Mononuclear cell (primary cell): Measurements from ENCODE around the gene ZNF598. TPM values are rescaled to one million over a fixed set of nuclear protein-coding genes. Genes with fewer than 3 reads are reported as not detected.

Source experiments
- H3K27me3 ChIP-seq: 2 replicates; pipeline ENCODE4 v1.6.0; 2011; ENCODE audit warnings: low read length, control low read depth; ENCODE audit not compliant: insufficient read depth
- H3K4me1 ChIP-seq: 2 replicates; pipeline ENCODE4 v1.5.1; 2011; ENCODE audit warnings: mild to moderate bottlenecking, low read length, control low read depth; ENCODE audit not compliant: insufficient read depth
- H3K4me3 ChIP-seq: 2 replicates; pipeline ENCODE4 v1.5.1; 2011; ENCODE audit warnings: mild to moderate bottlenecking, low read length, moderate library complexity
- H3K9me3 ChIP-seq: 2 replicates; pipeline ENCODE4 v1.5.1; 2011; ENCODE audit warnings: low read depth, mild to moderate bottlenecking, control low read depth, low read length
- total RNA-seq: library from RNA; depleted of rRNA; stranded (reverse); fragments of >200 nt; gene quantifications from one replicate; pipeline ENCODE4 v1.2.3, GENCODE V29; 2012

The ZNF598 gene
- total RNA-seq, 1 donor: 18.6 TPM

DNA sequence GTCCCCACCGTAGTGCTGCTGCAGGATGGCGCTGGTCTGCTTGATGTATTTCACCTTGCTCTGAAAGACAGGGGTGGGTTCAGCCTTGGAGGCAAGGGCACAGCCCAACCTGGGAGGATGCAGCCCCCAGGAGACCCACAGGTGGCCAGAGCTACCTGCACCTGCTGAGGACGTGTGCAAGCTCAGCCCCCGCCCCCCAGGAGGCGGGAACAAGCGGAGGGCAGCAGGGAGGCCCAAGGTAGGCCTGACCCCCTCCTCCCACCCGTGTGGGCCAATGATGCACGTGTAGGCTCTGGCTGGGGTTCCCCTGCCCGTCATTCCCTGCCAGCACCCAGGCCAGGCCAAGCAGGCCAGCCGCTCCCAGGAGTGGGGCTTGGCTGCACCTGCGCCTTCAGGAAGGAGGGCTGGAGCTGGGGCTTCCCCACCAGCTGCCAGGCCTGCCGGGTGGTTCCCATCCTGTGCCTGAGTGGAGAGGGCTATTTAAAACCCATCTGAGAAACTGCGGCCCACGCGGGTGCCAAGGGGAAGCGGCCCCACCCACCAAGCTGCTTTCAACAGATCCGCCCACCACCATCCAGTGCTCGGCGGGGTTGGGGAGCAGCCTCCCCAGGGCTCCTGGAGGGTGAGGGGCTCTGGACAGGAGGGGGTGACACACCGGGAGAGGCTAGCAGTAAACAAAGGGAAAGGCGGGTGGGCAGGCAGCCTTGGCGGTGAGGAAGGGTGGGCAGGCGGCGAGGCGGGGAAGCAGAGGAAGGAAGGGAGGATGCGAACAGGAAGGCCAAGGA is 34.2 kb upstream of the ZNF598 start:
- no peaks in the 10 kb centered on the region for H3K27me3 ChIP-seq
- no peaks in the 10 kb centered on the region for H3K9me3 ChIP-seq
- H3K4me3 ChIP-seq: no peak overlapping the region
- H3K4me1 ChIP-seq: peaks cover 16% of the 10 kb centered on the region

DNA sequence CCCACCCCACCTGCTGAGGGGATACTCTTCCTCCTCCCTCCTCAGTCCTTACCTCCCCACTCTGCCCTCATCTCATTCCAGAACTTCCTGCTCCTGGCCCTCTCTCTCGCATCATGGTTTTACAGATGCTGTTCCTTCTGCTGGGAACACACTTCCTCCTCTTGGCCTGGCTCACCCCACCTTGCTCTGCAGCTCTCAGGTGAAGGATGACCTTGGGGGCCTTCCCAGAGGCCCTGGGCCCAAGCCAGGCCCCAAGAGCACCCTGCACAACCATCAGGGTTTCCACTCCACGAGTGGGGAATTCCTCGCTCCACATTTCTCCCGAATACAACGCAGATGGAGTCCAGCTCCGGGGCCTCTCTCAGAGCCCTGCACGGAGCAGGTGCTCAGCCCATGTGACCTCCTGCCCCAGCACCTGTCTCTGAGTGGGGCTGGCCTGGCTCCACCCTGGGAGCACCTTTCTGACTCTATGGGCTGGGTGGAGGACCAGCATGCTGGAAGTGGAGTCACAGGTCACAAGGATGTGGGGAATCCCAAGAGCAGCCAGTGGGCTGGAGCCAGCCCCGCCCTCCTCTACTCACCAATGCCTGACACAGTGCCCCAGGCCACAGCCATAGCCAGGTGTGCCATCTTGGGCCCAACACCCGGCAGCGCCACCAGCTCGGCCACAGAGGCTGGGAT is 33.5 kb upstream of the ZNF598 start:
- H3K4me1 ChIP-seq: peaks cover 9% of the 10 kb centered on the region

DNA sequence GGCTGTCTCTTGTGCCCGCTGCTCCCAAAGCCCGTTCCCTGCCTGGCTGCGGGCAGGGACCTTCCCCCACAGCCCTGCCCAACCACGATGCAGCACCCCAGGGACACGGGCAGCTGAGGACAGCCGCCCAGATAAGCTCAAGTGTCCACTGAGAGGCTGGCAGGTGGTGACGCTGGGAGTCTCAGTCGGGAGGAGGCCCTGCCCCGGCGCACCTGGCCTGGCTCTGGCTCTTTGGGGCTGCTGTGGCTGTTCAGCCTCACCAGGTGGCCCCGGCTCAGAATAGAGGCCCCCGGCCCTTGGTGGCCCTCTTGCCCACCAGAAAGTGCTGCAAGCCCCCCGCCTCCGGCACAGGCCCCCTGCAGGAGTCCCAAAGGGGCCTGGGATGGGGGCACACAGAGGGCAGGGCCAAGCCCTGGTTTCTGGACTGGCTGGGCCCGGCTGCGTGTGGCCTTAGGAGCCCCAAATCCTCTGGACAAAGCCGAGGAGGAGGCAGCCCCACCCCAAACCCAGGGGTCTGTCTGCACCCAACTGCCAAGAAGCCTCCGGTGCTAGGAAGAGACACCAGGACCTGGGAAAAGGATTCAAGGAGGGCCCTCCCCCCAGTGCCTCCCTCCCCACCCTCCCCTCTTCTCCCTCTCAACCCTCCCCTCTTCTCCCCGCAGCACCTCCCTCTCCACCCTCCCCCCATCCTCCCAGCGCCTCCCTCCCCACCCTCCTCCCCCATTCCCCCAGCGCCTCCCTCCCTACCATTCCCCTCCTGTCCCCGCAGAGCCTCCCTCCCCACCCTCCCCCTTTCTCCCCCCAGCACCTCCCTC is 32.8 kb upstream of the ZNF598 start:
- Histone ChIP-seq H3K9me3 (no peaks in the 10 kb centered on the region), H3K4me3 (no peak overlapping the region), H3K27me3 (no peaks in the 10 kb centered on the region), H3K4me1 (peaks cover 8% of the 10 kb centered on the region)

More for the DNA sequence above, 33.5 kb upstream of the ZNF598 start:
- Histone ChIP-seq H3K27me3 (no peaks in the 10 kb centered on the region), H3K9me3 (no peaks in the 10 kb centered on the region), H3K4me3 (no peak overlapping the region)

DNA sequence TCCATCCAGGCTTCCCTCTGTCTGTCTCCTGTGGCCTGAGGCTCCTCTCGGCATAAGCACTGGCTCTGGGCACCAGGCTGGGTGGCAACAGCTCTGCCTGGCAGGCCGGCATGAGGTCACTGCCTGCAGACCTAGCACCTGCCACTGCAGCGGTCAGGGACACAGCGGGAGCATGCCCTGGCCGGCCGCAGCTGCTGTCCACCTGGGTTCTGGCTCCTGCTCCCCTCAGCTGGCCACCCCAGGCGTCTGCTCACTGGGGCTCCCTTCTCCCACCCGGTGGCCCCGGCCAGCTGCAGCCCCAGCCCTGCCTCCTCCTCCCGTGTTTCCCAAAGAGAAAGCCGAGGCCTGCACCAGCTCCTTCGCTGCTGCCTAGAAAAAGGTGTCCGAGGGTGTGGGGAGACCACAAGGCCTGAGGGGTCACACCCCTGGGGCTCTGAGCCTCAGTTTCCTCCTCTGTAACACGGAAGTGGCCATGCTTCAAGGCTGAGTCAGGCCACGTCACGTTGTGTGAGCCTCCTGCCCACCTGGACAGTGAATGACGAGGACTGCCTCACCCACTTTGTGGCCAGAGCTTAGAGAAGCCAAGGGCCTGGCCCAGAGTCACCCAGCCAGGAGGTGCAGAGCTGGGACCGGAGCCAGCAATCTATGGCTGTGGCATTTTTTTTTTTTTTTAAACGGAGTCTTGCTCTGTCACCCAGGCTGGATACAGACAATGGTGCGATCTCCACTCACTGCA is 31.3 kb upstream of the ZNF598 start:
- Histone ChIP-seq H3K4me1 (no peaks in the 10 kb centered on the region), H3K27me3 (no peaks in the 10 kb centered on the region), H3K9me3 (no peaks in the 10 kb centered on the region), H3K4me3 (no peak overlapping the region)

DNA sequence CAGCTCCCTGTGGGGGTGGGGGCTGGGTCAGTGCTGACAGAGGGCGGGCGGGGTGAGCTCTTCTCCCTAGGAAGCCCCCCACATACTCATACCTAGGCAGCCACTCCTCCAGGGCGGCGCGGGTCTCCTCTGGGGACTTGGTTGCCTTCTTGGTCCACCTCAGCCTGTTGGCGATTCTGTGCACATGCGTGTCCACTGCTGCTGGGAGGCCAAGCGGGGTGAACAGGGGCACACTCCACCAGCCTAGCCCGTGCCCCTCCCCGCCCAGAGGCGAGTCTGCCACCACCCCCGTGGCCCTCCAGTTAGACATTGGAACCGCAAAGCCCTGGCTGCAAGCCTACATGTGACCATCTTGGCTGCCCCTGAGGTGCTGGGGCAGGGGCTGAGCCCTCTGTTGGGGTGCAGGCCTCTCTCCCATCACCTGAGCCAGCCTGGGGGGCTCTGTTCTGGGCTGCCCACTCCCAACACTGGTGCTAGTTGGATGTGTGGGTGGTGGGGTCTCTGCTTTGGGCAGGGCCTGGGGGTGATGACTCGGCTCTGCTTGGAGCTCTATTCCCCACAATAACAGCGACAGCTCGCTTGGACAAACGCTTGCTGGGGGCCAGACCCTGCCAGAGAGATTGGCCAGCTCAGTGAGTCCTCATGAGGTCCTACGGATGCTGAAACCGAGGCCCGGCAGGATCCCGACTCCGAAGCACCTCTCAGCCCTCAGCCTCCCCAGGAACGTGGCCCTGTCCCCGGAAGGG is 30.6 kb upstream of the ZNF598 start:
- Histone ChIP-seq H3K9me3 (no peaks in the 10 kb centered on the region), H3K27me3 (no peaks in the 10 kb centered on the region), H3K4me1 (no peaks in the 10 kb centered on the region), H3K4me3 (no peak overlapping the region)

DNA sequence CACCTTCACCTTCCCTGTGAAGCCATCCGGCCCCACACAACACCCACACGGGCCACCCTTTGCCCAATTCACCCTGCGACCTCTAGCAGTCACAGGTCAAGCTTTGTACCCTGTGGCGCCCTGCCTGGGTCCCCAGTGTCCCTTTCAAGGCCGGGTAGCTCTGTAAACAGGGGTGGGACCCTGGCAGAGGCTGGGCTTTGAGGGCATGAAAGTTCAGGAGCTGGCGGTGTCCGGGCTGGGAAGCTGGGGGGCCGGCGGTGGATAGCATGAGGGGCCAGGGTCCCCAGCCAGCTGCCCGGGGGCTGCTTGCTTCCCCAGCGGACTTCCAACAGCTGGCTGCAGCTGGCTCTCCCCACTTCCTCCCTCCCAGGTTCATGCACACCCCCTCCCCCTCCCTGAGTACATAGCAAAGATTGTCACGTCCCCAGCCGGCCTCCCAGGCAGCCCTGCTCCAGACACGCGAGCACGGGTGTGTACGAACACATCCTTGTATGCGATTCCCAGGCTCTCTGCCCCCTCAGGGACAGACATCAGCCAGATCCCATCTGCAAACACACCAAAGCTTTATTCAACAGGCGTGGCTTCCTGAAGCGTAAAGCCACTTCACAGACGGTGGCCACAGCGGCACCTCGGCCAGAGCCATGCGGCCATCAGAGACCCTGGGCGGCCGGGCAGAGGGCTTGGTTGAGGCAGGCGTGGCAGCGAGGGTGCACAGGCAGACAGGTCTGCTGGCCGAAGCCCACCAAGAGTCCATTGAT is 29.8 kb upstream of the ZNF598 start:
- Histone ChIP-seq H3K9me3 (no peaks in the 10 kb centered on the region), H3K4me1 (no peaks in the 10 kb centered on the region), H3K27me3 (no peaks in the 10 kb centered on the region), H3K4me3 (no peak overlapping the region)

DNA sequence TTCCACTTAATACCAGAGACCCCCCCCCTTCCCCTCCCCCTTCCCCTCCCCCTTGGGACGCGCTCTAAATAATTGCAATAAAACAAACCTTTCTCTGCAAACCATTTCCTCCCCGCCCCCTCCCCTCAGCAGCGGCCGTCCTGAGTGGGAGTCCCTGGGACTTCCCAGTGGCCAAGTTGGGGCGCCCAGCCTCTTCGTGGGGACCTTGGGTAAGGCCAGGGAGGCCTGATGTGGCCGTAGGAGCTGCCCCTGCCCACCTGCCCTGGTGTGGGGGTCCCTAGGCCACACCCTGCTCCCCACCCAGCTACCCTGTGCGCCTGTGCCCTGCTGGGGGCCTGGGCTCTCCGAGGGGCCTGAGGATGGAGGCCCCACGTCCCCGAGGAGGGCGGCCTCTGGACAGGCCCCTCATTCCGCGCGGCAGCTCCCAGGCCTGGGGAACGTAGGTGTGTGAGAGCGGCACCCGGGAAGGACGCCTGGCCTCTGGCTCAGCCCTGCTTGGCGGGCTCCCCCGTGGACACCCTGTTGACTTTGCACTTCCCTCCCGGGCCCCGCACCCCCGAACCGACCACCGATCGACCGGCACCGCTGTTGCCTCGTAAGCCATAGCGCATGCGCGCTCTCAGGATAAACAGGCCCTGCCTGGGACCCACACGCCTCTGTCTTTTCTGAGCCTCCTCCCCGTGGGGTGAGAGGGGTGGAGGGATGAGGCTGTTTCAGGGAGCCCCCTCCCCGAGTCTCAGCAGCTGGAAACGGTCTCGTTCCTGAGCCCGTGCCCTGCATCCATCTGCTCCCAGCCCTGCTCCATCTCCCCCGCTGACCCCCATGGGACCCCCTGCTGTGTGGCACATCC is 29.0 kb upstream of the ZNF598 start:
- Histone ChIP-seq H3K4me1 (peaks cover 4% of the 10 kb centered on the region), H3K9me3 (no peaks in the 10 kb centered on the region), H3K27me3 (no peaks in the 10 kb centered on the region), H3K4me3 (no peak overlapping the region)

DNA sequence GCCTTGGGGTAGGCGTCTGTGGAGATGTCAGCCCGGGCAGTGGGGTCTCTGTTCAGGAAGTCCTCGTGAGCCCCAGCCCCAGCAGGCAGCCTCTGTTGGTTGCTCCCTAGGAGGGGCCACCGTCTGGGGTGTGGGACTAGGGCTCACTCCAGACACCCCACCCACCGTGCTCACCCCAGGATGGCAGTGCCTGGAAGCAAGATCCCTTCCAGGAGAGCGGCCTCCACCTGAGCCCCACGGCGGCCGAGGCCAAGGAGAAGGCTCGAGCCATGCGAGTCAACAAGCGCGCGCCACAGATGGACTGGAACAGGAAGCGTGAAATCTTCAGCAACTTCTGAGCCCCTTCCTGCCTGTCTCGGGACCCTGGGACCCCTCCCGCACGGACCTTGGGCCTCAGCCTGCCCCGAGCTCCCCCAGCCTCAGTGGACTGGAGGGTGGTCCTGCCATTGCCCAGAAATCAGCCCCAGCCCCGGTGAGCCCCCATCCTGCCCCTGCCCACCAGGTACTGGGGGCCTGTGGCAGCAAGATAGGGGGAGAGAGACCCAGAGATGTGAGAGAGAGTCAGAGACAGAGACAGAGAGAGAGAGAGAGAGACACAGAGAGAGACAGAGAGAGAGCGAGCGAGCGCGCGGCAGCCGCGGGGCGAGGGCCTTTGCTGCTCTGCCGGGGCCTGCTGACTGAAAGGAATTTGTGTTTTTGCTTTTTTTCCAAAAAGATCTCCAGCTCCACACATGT is 28.2 kb upstream of the ZNF598 start:
- no peak overlapping the region for H3K4me3 ChIP-seq
- peaks cover 4% of the 10 kb centered on the region for H3K4me1 ChIP-seq
- no peaks in the 10 kb centered on the region for H3K9me3 ChIP-seq
- H3K27me3 ChIP-seq: no peaks in the 10 kb centered on the region

DNA sequence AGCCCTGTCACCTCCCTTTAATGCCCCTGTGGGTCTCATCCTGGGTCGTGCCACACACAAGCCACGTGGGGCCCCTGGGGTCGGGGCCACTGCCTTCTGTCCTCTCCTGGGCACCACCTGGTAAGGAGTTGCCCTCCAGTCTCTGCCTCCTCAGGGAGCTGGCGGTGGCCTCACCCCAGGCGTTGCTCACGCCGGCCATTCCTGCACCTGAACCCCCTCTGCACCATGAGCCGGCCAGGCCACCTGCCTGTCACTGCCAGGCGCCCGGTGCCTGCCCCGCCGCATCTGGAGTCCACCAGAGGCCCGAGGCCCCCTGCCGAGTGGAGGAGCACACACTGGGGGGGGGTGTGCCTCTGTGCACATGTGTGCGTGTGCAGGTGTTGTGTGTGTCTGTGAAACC is 27.5 kb upstream of the ZNF598 start:
- Histone ChIP-seq H3K27me3 (no peaks in the 10 kb centered on the region), H3K9me3 (no peaks in the 10 kb centered on the region), H3K4me1 (peaks cover 4% of the 10 kb centered on the region), H3K4me3 (no peak overlapping the region)

DNA sequence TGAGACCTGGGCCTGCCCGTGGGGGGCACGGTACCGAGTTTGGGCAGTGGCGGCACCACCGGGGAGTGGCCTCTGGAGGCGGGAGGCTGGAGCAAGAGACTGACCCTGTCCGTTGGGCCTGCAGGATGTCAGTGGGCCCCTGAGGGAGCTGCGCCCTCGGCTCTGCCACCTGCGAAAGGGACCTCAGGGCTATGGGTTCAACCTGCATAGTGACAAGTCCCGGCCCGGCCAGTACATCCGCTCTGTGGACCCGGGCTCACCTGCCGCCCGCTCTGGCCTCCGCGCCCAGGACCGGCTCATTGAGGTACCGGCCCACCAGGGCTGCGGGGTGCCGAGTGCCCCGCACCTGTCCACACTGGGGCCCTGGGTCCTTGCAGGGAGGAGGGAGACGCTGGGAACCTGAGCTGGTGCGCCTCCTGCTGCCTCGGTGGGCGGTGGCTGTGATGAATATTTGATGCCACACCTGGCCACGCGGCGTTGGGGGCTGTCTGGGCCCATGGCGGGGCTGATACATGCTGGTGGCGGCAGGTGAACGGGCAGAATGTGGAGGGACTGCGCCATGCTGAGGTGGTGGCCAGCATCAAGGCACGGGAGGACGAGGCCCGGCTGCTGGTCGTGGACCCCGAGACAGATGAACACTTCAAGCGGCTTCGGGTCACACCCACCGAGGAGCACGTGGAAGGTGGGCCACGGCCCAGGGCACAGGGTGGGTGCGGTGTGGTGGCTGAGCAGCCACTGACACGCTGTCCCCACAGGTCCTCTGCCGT is 26.8 kb upstream of the ZNF598 start:
- H3K27me3 ChIP-seq: no peaks in the 10 kb centered on the region
- H3K4me1 ChIP-seq: peaks cover 4% of the 10 kb centered on the region
- no peak overlapping the region for H3K4me3 ChIP-seq
- H3K9me3 ChIP-seq: no peaks in the 10 kb centered on the region

DNA sequence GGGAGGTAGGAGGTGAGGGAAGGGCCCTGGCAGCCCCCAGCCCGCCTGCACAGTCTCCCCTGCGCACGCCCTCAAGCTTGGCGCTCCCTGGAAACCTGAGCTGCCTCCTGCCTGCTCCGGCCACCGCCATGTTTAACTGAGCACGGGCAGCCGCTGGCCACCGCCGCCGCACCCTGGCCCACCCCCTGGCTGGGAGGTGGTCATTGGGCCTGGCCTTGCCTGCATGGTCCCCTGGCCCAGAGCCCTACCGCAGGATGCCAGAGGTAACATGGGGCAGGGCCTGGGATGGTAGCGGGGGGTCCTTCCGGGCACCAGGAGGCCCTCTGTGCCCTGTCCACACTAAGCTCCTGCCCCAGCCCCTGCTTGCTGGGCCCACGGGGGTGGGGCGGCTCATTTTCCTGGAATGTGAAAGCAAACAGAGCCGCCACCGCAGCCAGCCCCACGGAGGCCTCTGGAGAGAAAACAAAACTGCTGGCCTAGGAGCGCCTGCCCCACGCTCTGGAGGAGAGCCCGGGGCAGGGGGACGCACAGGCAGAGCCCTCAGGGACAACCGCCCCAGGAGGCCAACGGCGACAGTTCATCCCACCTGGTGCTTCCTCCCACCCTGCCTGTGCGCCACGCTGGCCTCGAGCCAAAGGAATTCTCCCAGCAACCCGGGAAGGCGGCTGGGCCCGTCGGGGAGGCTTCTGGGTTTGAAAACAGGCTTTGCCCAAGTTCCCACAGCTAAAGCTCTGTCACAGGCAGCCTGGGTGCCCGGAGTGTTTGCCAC is 26.0 kb upstream of the ZNF598 start:
- H3K4me3 ChIP-seq: no peak overlapping the region
- no peaks in the 10 kb centered on the region for H3K27me3 ChIP-seq
- H3K4me1 ChIP-seq: peaks cover 4% of the 10 kb centered on the region
- no peaks in the 10 kb centered on the region for H3K9me3 ChIP-seq
